Esophagus (tissue), 2 donors: ENCODE measurements around the gene OXNAD1. TPM values are rescaled to one million over a fixed set of nuclear protein-coding genes. Genes with fewer than 3 reads are reported as not detected.

ENCODE experiments used
- H3K27ac ChIP-seq, 2 donors: one replicate each; pipeline ENCODE4 v1.5.1; 2013; ENCODE audit warnings: low read depth in 2 of 2, mild to moderate bottlenecking in 2 of 2, inconsistent platforms in 1 of 2, low read length in 1 of 2, moderate library complexity in 1 of 2
- H3K27me3 ChIP-seq, 2 donors: one replicate each; pipeline ENCODE4 v1.6.1; 2013; ENCODE audit warnings: low read length in 2 of 2, control low read depth in 1 of 2, mild to moderate bottlenecking in 1 of 2; ENCODE audit not compliant: insufficient read depth in 2 of 2, control insufficient read depth in 1 of 2
- H3K36me3 ChIP-seq, 2 donors: one replicate each; pipeline ENCODE4 v1.6.1; 2013; ENCODE audit warnings: low read length in 1 of 2; ENCODE audit not compliant: control insufficient read depth in 2 of 2, insufficient read depth in 2 of 2
- H3K4me1 ChIP-seq, 2 donors: one replicate each; pipeline ENCODE4 v1.6.1; 2013; ENCODE audit warnings: low read length in 1 of 2; ENCODE audit not compliant: control insufficient read depth in 2 of 2, insufficient read depth in 2 of 2
- H3K4me3 ChIP-seq, 2 donors: one replicate each; pipeline ENCODE4 v1.5.1; 2013; ENCODE audit warnings: low read length in 2 of 2, mild to moderate bottlenecking in 2 of 2, low read depth in 1 of 2, moderate library complexity in 1 of 2
- H3K9me3 ChIP-seq, 2 donors: one replicate each; pipeline ENCODE4 v1.6.1; 2013; ENCODE audit warnings: mild to moderate bottlenecking in 2 of 2, low read depth in 1 of 2, low read length in 1 of 2, moderate library complexity in 1 of 2; ENCODE audit not compliant: control insufficient read depth in 2 of 2, insufficient read depth in 1 of 2
- WGBS, 2 donors: extraction: QIAGEN DNeasy Blood & Tissue Kit; methylation state at CpG; one replicate each; pipeline ENCODE4 v1.1.7; 2013; 5-methylcytosine and 5-hydroxymethylcytosine counted together
- polyA plus RNA-seq, 2 donors: library from polyadenylated mRNA; stranded (reverse); fragments of 200-250 nt; gene quantifications; one replicate each; pipeline ENCODE4 v1.2.3, GENCODE V29; 2013
- donor health status: healthy with polysubstance abuse.
- donor health status: Bipolar disorder and iron deficiency.

OXNAD1 gene
- polyA plus RNA-seq, 2 donors, result 4.9 to 6.6 TPM

- WGBS, 2 donors, result 53 to 55% methylated on average over 3 of the region's 3 CpGs
- H3K36me3 ChIP-seq, result no peaks in the 10 kb centered on the region
- no peak overlapping the region for H3K27ac ChIP-seq
- H3K4me3 ChIP-seq, result no peak overlapping the region
- no peaks in the 10 kb centered on the region for H3K27me3 ChIP-seq
- H3K9me3 ChIP-seq, result no peaks in the 10 kb centered on the region
- H3K4me1 ChIP-seq, result no peaks in the 10 kb centered on the region
These were observed 1.7 kb downstream of the OXNAD1 start for GRCh38 chr3:16266714-16267113.

GRCh38 chr3:16270855-16271254 lies 5.8 kb downstream of the OXNAD1 start:
- Histone ChIP-seq H3K4me1 (no peaks in the 10 kb centered on the region), H3K4me3 (no peak overlapping the region), H3K27ac (no peak overlapping the region), H3K36me3 (peaks cover 0 to 3% of the 10 kb centered on the region in 2 donors), H3K9me3 (no peaks in the 10 kb centered on the region), H3K27me3 (no peaks in the 10 kb centered on the region)
- WGBS, 2 donors, result 95 to 97% methylated on average over 10 of the region's 10 CpGs

GRCh38 chr3:16272588-16272987 lies 7.6 kb downstream of the OXNAD1 start:
- 90 to 94% methylated on average over 1 of the region's 1 CpG for WGBS, 2 donors
- Histone ChIP-seq H3K27ac (no peak overlapping the region), H3K36me3 (peaks cover 2 to 3% of the 10 kb centered on the region in 2 donors), H3K9me3 (no peaks in the 10 kb centered on the region), H3K4me3 (no peak overlapping the region), H3K4me1 (no peaks in the 10 kb centered on the region), H3K27me3 (no peaks in the 10 kb centered on the region)

GRCh38 chr3:16273867-16274266 lies 8.9 kb downstream of the OXNAD1 start:
- Histone ChIP-seq H3K27me3 (no peaks in the 10 kb centered on the region), H3K36me3 (peaks cover 2 to 3% of the 10 kb centered on the region in 2 donors)
- 92 to 96% methylated on average over 2 of the region's 2 CpGs for WGBS, 2 donors

GRCh38 chr3:16277471-16277870 lies 12.5 kb downstream of the OXNAD1 start:
- Histone ChIP-seq H3K4me3 (no peak overlapping the region), H3K4me1 (no peaks in the 10 kb centered on the region), H3K27me3 (no peaks in the 10 kb centered on the region), H3K27ac (no peak overlapping the region), H3K9me3 (no peaks in the 10 kb centered on the region), H3K36me3 (peaks cover 2 to 3% of the 10 kb centered on the region in 2 donors)
- WGBS, 2 donors, result 84 to 86% methylated on average over 3 of the region's 3 CpGs

More at GRCh38 chr3:16273867-16274266, 8.9 kb downstream of the OXNAD1 start:
- Histone ChIP-seq H3K27ac (no peak overlapping the region), H3K4me3 (no peak overlapping the region), H3K4me1 (no peaks in the 10 kb centered on the region), H3K9me3 (no peaks in the 10 kb centered on the region)

- H3K36me3 ChIP-seq, result peaks cover 2 to 4% of the 10 kb centered on the region in 2 donors
- WGBS, 2 donors, result 79 to 87% methylated on average over 3 of the region's 3 CpGs
These were observed 14.2 kb downstream of the OXNAD1 start for GRCh38 chr3:16279010-16279801.

GRCh38 chr3:16280671-16281070 lies 15.7 kb downstream of the OXNAD1 start:
- Histone ChIP-seq H3K27me3 (no peaks in the 10 kb centered on the region), H3K27ac (no peak overlapping the region), H3K4me1 (no peaks in the 10 kb centered on the region), H3K9me3 (no peaks in the 10 kb centered on the region), H3K36me3 (peaks cover 2 to 4% of the 10 kb centered on the region in 2 donors), H3K4me3 (no peak overlapping the region)
- 87 to 88% methylated on average over 2 of the region's 2 CpGs for WGBS, 2 donors

More at GRCh38 chr3:16279010-16279801, 14.2 kb downstream of the OXNAD1 start:
- Histone ChIP-seq H3K27me3 (no peaks in the 10 kb centered on the region), H3K4me3 (no peak overlapping the region), H3K27ac (no peak overlapping the region), H3K9me3 (no peaks in the 10 kb centered on the region), H3K4me1 (no peaks in the 10 kb centered on the region)

GRCh38 chr3:16284633-16285032 lies 19.6 kb downstream of the OXNAD1 start:
- Histone ChIP-seq H3K4me3 (no peak overlapping the region), H3K4me1 (no peaks in the 10 kb centered on the region), H3K27me3 (no peaks in the 10 kb centered on the region), H3K36me3 (peaks cover 3 to 4% of the 10 kb centered on the region in 2 donors), H3K9me3 (no peaks in the 10 kb centered on the region), H3K27ac (no peak overlapping the region)
- WGBS, 2 donors, result 97% methylated on average over 1 of the region's 1 CpG

GRCh38 chr3:16286161-16286560 lies 21.1 kb downstream of the OXNAD1 start:
- 74 to 76% methylated on average over 3 of the region's 3 CpGs for WGBS, 2 donors
- Histone ChIP-seq H3K4me3 (peak overlapping the region; percentile 8 to 36), H3K4me1 (no peaks in the 10 kb centered on the region), H3K36me3 (peaks cover 3 to 4% of the 10 kb centered on the region in 2 donors), H3K9me3 (no peaks in the 10 kb centered on the region), H3K27ac (peak overlapping the region; percentile 29 to 58), H3K27me3 (no peaks in the 10 kb centered on the region)
